Uterus (tissue), 2 donors: Measurements from ENCODE around the gene PTPRM.

Experiments used
- POLR2A ChIP-seq, 2 donors: fragments of 450-650 bp; IDR thresholded peaks; one replicate each; pipeline ENCODE4 v1.6.1; 2016; ENCODE audit warnings: antibody characterized with exemption in 2 of 2, mild to moderate bottlenecking in 1 of 2, moderate library complexity in 1 of 2
- TF ChIP-seq, protein P1 (sequence below), 4 experiments: fragments of 200-600 bp in 2 of 4; fragments of 450-650 bp in 2 of 4; sonication (generic) in 2 of 4; IDR thresholded peaks; one replicate each; pipeline ENCODE4 v1.5.1; 2016 to 2019; ENCODE audit warnings: antibody characterized with exemption in 4 of 4, mild to moderate bottlenecking in 2 of 4, moderate library complexity in 1 of 4

GRCh38 chr18:7626175-7626921, 59.2 kb downstream of the PTPRM start:
- no peak for TF ChIP-seq POLR2A (IDR thresholded peaks at IDR 0.05)
- TF ChIP-seq, protein P1, sequence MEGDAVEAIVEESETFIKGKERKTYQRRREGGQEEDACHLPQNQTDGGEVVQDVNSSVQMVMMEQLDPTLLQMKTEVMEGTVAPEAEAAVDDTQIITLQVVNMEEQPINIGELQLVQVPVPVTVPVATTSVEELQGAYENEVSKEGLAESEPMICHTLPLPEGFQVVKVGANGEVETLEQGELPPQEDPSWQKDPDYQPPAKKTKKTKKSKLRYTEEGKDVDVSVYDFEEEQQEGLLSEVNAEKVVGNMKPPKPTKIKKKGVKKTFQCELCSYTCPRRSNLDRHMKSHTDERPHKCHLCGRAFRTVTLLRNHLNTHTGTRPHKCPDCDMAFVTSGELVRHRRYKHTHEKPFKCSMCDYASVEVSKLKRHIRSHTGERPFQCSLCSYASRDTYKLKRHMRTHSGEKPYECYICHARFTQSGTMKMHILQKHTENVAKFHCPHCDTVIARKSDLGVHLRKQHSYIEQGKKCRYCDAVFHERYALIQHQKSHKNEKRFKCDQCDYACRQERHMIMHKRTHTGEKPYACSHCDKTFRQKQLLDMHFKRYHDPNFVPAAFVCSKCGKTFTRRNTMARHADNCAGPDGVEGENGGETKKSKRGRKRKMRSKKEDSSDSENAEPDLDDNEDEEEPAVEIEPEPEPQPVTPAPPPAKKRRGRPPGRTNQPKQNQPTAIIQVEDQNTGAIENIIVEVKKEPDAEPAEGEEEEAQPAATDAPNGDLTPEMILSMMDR (IDR thresholded peaks at IDR 0.05), result no peak
